GM19240 (cell line): ENCODE data around the gene ARHGDIB.

Experiments
- DNase-seq: peaks from one replicate; pipeline ENCODE4 v3.0.0; 2011; ENCODE audit warnings: low spot score; ENCODE audit not compliant: insufficient read length

ARHGDIB gene

DNA sequence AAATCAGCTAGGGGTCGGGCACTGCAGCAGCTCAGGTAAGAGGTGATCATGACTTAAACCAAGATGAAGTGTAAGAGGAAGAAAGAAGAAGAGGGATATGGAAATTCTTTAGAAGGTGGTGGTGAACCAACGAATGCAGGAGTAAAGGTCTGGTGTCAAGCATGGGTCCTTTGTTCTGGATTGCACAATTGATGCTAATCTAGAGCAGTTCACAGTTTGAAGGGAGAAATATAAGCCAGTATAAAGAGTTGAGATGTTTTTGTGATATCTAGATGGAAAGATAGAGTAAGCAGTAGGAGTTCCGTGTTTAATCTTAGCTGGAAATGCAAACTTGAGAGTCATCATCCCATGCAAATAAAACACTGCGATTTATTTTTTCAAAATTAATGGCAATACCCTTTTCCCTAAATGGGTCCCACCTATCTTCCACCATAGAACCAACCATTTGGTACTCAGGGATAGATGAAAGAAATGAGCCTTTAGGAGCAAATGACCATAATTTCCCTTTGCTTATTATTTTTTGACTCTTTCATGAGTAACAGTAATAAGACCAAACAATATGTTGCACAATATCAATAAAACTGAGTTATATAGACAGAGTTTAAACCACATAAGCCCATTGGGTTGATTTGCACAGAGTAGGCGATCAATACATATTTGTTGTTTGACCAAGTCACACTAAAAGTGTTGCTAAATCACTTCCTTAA is 60.7 kb downstream of the ARHGDIB start:
- DNase-seq: no peak

DNA sequence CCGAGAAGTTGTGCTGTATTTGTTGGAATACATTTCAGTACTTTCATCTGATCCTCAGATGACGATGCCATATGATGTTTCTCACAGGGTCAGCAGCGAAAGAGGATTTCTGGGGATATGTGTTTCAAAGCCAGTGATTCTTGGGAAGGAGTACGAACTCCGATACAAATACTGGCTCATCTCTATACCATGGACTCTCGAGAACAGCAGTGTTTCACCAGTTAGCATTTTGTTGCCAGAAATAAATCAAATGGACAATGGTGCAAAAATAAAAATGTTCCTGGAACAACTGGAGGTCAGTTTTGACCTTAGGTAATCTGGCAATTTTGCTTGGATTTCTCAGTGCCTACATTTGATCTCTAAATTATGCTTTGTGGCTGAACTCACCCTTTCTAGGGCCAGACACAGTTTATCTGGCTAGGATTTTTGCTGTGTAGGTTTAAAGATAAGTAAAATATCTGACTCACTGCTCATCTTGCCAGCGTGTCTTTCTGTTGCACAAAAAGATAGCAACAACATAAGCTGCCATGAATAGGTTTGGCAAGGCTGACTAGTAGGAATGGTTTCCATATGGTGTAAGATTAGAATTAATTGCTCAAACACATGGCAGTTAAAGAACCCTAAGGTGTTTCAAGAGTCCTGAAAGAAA is 64.8 kb downstream of the ARHGDIB start:
- no peak for DNase-seq

DNA sequence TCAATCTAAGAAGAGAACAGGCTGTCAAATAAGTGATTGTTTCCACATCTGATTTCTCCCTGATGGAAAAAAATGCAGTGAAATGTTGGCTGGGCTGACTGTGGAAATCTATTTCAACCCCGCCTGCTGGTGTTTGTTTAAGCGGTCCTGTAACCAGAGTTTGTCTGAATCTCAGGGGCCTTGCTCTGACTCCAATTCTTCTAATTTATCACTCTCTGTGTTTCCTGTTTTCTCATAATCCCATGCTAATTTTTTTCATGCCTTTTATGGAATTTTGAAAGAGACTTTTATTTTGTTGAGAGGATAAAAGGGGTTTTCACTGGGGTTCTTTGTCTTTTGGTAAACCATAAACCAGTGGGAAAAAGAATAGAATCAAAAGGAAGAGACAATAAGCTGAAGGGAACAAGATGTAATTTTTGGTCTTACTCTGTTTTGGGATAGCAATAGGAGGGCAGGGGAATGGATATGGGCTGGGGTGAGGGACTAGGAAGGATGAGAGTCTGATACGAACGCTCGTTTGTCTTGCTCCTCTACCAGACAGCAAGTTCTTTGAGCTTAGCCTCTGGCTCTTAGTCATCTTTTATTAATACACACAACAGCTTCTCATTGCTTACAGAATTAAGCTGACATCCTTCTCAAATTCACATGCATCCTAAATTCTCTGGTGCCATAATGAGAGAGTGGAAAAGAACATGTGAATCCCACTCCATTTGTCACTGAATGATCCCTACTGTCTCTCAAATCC is 67.7 kb downstream of the ARHGDIB start:
- no peak for DNase-seq

DNA sequence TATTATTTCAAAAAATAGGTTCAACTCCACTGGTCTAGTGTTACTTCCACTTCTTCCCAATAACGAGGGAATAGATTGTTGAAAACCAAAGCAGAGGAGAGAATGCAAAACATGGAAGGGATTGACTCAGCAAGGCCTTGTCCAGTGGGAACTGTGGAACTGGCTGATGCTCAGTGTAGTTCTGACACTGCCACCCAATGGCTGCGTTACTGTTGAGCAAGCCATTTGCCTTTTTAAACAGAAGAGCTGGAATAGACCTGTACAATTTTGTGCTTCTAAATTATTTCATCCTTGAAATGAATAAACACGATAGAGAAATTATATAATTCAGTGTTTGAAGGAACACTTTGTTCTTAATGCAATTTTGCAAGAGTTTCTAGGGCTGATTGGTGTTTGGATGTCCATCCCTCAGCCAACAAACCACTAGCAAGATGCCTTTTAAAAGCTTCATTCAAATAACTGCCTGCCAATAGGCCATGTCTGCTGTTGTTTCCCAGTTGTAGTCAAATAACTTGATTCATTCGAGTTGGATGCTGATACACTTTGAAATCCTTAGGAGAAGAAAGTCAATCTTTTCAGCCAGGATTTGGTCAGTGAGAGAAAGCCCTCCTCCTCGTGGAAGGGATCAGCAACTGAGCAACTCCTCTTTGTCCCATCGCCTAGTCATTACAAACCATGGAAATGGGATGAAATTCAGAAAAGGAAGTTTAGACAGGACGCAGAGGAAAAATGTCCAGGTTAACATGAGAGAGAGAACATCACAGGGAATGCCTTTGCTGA is 68.5 kb downstream of the ARHGDIB start:
- DNase-seq: no peak
